Muscle of arm (tissue), 12 donors: ENCODE results near the gene ASCC3. TPM values are rescaled to one million over a fixed set of nuclear protein-coding genes. Genes with fewer than 3 reads are reported as not detected.
A peak's percentile ranks its signal among the peaks of the same experiment; 100 is the strongest.

ENCODE experiments used
- DNase-seq: peaks from one replicate; pipeline ENCODE4 v3.0.0-alpha.2; 2013
- polyA plus RNA-seq, 12 donors: library from polyadenylated mRNA; unstranded; fragments of 120-200 nt; gene quantifications; one replicate each; pipeline ENCODE4 v1.2.1, GENCODE V29; 2013; ENCODE audit not compliant: insufficient read length in 12 of 12

The ASCC3 gene
- polyA plus RNA-seq, 12 donors: 12.0 to 33.6 (median 16.7) TPM; not detected in 1

DNA sequence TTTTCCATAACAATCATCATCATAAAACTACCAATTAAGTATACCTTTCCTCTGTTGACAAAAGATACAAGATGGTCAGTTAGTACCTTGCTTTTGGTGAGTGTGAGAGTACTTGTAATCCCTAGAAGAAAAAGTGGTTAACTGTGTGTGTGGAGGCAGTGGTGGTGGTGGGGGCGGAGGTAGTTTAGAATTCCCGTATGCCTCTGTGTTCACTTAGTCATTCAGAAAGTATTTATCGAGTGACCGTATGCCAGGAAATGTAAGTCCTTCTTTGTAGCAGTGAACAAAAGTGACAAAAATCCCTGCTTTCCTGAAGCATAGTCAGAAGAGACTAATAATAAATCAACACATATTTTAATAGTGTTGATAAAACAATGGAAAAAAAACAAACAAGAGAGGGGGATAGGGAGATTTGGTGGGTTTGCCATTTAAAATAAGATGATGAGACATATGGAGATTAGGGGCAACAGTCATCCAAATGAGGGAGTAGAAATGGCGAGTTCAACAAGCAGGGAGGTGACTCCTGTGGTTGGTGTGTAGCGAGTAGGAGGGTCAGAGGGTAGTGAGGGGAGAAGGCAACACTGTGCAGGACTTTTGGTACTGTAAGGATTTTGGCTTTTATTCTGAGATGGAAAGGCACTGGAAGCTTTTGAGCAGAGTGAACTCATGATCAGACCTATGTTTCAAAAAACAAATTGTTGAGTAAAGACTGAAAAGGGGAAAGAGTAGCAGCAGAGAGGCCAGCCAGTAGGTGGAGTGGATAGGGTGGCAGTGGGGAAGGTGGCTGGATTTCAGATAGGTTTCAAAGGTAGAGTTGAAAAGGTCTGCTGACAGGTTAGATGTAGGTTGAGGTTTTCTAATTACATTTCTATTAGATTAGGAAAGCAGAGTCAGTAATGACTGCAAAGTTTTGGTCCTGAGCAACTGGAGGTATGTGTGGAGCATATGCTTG lies 376.1 kb downstream of the ASCC3 start:
- DNase-seq: peak; percentile 41

DNA sequence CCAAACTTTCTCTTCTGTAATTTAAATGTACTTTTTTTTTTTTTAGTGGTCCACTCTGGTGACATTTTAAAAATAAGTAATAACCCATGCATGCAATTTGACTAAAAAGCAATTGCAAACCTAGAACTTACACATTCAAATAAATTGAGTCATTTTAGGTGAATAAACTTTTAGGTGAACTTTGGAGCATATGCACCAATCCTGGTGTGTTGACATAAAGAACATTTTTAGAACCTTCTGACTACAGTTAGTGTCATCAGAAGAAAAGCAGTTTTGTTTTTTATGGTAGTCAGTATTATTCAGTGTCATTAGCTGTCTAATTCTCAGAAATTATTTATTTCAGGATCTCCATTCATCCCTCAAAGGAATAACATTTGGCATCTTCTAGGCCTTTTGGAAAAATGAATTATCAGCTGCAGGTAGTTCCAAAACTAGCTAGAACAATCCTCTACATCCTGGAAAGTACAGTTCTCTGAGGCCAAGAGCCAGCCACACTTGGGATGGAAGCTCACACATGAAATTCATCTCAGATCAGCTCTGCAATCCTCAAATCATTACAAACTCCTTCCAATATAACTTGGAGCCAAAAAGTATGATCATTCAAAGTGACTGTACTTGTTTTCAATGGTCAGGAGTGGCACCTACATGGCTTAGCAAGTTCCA lies 378.0 kb downstream of the ASCC3 start:
- DNase-seq: peak; percentile 25

DNA sequence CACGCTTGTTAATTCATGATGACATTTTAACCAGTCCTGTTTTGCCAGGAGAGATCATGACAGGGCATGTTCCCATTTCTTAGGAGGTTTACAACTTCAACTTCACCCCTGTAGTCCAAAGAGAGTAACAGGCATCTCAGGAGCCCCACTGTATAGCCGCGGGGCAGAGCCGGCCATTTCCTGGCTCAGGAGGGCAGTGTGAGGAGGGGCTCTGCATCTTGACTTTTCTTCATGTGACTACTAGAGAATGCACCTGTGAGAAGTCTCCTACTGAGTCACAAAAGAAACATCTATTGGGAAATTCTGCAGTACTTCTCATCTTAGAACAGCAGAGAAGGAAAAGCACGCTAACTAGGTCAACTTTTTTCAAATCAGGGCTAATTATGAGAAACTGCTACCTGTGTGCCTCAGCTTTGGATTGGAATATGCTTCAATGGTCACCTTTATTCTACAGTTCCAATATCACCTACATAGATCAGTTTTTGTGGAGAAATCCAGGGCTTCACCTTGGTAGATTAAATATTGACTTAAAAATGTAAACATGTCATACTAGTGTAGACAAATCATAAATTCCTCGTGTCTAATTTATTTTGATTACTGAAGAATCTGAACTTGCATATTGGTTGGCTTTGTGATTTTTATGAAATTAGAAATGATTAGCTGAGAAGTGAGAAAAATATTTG lies 387.8 kb downstream of the ASCC3 start:
- DNase-seq: no peak

DNA sequence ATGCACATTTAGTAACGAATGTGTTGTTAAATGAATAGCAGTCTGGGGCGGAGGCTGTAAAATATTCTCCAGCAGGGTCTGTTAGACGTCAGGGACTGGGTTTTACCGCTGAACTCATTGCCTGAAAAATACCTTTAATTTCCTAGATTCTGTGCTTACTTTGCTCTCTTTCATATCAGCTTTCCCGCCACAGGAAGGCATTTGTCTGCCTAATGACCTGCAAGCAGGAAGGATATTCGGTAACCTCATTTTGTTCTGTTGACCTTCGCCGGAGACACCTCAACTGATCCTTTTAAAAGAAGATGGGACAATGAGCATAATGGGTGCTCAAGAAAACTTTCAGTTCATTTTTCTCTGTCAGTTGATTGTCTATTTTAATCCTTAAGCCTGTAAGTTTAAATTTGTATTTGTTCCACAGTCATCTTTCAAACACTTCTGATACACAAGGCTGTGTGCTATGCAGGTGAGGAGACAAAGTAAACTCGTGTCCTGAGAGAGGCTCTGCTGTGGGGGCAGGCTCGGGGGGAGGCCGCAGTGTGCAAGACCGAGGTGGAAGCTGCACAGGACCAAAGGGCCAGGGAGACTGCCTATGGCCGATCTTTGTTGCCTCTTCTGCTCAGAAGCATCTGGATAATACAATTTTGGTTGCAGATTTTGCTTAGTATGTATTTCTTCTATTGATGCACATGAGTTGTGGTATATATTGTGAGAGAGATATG lies 389.0 kb downstream of the ASCC3 start:
- DNase-seq: no peak

DNA sequence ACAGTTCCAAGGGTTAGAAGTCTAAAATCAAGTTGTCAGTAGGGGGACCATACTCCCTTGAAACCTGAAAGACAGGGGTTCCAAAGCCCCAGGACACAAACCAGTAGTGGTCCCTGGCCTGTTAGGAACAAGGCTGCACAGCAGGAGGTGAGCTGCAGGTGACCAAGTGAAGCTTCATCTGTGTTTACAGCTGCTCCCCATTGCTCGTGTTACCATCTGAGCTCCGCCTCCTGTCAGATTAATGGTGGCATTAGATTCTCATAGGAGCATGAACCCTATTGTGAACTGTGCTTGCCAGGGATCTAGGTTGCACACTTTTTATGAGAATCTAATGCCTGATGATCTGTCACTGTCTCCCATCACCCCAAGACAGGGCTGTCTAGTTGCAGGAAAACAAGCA lies 391.1 kb downstream of the ASCC3 start:
- DNase-seq: no peak

DNA sequence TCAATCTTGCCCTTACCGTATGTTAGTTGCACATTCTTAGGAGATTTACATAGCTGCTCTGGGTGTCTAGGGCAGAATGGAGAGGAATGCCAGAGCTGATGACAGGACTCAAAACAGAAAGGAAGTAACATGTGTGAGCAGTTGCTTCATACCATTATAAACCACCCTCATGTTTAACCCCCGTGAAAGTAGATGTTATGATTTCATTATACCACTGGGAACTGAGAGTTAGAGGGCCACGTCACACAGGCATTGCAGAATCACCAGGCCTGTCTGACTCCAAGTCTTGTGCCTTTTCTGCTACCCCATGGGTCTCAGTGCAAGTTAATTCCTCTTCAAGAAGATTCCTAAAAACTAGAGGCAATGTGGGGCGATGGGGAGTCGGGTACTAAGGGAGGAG lies 392.9 kb downstream of the ASCC3 start:
- no peak for DNase-seq

DNA sequence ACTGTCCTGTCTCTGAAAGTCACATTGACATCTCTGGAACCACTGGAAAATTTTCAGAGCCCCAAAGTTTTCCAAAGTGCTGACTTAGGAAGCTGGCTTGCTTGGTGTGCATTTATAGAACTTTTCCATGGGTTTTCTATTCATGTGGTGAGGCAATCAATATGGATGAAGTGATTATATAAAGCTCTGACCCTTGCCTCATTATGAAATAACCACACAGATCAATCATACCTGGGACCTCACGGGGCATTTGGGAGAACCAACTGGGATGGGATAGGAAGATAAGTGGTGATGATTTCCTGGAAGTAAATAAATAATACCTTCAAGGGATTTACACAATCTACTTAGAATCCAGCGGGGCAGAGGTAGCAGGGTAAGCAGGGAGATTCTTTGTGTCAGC lies 393.5 kb downstream of the ASCC3 start:
- DNase-seq: no peak

DNA sequence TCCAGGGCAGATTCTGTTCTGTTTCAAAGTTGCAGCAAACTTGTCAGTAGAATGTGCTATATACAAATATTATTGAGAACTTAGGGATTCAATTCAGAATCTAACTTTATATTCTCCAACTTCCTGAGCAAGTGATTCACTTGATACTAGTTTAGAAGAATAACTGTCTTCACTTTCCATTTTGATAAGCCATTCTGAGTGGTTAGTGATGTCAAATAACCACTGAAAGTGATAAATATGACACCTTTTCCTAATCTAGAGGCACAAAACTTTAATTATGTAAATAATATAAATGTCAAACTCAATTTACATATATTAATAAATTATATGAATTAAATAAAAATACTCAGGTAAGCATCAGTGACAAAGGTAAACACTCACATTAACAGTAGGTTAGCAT lies 395.9 kb downstream of the ASCC3 start:
- no peak for DNase-seq

DNA sequence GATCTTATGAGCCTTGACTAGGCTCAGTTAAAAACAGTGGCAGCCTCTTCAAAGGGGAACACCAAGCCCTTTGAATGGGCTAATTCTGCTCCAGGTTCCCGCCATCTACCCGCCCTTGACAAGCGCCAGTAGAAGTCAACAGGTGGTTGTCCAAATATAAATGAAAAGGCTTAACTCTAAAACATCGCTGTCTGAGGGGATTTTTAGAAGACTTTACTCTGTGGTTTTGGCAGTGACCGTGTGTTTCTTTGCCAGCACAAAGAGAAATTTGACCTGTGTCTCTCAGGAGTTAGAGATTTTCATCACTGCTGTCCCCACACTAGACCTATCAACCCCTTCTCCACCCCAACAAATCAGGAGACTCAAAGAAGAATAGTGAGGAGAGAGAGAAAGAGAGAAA lies 396.7 kb downstream of the ASCC3 start:
- no peak for DNase-seq

DNA sequence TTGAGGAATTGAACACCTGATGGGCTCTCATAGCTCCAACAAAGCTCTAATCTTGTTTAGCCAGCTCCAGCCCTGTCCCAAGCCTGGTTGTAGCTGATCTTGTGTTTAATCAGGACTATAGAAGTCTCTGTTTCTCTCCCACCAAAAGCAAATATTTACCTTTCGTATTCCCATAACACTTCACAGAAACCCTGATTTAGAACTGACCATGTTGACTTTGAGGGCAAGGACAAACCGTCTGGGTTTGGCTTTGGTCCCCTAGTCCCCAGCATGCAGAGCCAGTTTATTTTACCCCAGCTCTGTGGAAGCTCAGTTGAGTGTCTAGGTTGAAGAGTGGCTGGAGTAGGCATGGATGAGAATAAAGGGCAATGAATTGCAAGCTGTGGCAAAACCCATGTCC lies 398.4 kb downstream of the ASCC3 start:
- DNase-seq: no peak

DNA sequence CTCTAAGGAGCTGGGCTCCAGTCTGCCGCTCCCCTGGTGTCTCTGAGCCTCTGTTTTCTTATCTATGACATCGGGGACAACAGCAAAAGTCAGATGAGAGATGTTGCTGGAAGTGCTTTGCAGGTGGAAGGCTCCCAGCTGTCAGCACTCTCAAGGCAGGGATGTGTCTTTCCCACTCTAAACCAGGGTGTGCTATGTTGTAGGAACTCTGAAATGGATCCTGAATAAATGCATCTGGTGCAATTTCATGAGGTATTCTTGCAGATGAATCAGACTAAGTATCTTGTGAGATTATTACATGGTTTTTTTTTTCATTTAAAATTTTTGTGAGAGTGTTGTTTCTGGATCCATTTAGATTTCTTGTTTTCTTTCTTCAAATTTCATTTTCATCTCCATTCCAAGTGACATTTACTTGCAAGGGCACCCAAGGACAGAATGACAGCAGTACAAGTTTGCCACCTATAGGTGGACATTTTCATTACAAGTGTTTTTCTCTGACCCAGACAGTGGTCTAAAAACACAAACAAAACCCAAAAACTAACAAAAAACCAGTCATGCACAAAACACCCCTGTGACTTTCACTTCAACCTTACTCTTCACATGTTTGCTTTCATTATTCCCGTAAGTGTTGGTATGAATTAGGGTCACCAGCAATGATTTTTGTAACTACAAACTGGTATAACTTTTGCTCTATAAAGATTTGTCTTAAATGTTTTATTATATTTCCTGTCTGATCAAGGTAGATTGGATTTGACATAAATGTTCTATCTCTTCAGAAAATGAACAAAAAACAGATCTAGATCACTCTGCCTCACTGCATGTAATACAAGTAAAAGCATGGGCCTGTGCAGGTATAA lies 401.7 kb downstream of the ASCC3 start:
- DNase-seq: no peak

DNA sequence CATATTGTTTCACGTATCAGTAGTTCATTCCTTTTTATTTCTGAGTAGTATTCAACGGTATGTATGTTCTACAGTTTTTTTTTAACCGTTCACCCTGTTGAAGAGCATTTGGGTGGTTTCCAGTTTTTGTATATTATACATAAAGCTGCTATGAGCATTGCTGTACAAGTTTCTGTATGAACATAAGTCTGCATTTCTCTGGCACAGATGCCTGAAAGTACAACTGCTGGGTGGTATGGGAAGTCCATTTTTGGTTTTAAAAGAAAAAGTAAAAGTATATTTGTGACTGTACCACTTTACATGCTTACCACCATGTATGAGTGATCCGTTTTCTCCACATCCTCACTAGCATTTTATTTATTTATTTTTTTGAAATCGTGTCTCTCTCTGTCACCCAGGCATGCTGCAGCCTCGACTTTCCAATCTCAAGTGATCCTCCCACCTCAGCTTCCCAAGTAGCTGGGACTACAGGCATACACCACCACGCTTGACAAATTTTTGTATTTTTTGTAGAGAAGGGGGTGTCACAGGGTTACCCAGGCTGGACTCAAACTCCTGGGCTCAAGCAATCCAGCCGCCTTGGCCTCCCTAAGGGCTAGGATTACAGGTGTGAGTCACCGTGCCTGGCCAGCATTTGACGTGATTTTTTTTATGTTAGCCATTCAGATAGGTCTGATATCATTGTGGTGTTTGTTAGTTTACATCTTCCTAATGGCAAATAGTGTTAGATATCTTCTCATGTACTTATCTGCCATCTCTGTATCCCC lies 405.4 kb downstream of the ASCC3 start:
- DNase-seq: no peak

DNA sequence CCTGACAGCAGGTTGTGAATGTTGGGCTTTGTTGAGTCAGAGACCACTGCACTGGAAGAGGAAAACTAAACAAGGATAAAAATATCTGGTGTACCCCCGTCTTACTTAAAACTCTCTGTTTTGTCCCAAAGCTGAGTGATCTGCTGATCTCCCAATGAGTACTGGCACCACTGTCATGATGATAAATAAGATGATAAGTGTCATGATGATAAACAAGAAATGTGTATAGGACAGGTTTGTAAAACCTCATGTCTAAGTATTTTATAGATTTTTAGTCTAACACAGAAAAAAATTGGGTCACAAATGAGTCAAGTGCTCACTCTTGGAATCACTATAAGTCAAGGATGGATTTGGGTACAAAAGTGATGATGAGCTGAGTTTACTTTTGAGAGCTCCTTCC lies 407.9 kb downstream of the ASCC3 start:
- no peak for DNase-seq

DNA sequence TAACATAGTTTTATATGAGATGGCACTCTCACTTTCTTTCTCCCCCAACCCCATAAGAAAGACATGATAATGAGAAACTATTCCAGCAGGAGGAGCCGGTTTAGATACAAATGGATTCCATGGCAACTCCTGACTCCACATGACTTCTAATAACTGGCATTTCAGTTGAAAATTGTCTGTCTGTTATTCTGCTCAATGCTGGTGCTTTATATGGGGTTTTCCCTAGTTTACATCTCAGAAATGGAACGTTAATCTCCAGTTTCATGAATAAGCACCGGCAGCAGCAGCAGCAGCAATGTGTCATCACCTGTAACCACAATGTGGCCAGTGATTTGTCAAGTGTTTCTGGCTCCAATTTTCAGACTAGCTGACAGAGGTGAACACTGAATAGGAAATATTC lies 408.5 kb downstream of the ASCC3 start:
- DNase-seq: no peak

DNA sequence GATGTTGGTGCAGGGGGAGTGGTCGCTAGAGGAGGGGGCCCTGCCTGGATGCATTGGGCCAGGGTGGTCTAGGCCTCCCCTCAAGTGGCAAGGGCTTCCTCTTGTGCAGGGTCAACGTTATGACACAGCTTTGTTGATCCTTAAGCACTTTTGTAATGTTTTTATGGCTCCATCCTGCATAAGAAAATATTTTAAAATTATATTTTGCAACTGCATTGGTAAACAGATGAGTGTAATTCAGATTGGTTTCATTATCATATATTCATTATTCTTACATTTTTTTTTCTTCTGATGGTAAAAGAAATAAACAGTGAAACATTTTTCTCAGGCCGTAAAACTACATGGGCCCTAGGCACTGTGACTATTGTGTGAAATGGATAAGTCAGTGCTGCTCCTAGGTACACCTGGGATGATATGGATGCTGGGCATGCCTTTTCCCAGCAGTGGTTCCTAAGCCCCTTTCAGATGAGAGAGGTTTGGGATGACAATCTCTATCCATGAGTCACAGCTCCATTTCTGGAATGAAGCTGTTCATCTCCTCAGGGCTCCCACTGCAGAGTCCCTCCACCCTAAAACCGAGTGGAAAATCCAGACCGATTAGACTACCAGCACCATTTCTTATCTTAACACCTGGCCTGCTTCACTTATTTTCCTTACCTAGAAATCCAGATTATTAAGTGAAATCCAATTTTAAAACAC lies 410.6 kb downstream of the ASCC3 start:
- no peak for DNase-seq

DNA sequence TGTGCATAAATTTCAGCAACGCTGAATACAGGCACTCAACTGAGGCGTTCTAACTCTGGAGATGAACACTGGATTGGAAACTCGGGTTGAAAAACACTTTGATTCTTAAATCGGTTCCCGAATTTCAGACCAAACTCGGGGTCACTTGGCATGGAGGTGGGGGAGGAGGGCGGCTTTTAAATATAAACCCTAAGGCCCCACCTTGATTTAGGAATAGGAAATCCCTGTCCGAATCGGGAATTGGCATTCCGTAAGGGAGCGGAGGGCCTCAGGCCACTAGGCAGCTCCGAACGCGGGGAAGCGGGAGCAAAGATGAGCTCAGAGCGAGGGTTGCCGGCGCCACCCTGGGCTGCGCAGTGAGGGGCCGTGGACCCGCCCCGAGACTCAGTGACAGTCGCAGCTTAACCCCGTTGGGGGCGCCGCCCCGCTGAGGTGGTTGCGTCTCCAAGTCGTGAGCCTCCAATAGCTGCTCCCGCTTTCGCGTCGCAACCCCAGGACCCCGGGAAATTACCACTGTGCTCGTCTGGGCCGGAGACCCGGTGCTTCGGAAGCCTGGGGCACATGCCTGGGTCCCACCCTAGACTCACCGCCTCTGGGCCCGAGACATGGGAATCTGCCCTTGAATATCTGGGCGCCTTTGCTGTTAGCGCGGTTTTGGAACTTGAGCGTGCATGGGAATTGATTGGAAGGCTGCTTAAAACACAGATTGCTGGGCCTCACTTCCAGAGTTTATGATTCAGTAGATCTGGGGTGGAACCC lies 411.8 kb downstream of the ASCC3 start:
- no peak for DNase-seq

DNA sequence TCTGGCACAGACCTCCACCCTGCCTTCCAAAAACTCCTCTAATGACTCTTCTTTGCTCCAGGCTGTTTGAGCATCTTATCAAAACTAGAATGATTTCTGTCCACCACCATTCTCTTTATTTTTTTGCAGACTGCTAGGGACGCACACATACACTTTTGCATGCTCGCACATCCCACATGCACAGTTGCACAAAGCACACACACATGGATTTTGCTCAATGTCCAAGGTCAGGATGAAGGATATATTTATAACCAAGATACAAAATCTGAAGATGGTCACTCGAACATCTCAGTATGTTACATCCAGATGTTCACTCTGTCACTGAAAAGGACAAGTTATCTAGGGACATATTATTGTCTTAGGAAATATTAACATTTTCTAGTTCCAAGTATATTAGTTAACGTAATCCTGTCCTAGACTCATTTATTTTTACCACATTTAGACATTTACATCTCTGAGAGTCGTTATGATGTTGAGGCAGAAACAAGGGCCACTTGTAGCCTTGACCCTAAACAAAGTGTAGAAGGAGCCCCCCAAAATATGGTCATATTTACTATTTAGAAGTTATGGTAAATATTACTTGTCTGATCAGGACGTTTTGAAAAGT lies 413.0 kb downstream of the ASCC3 start:
- DNase-seq: no peak
